Measurements from ENCODE around the gene ARAP2. TPM values are rescaled to one million over a fixed set of nuclear protein-coding genes. Genes with fewer than 3 reads are reported as not detected.

The ARAP2 gene
- total RNA-seq, 3 donors from 2014 or later (not counting 1 experiment from before 2014, with no cell fraction given), result 199 to 295 (median 270) TPM

- no peak for TF ChIP-seq CTCF (IDR thresholded peaks at IDR 0.05)
- no peaks in the 10 kb centered on the region for H3K27me3 Mint-ChIP-seq (ENCODE audit: low read depth in 2 of 2)
Measured at GRCh38 chr4:36054694-36055422, 189.5 kb downstream of the ARAP2 start.

GRCh38 chr4:36053930-36054329, 190.4 kb downstream of the ARAP2 start:
- H3K4me3 ChIP-seq (ENCODE audit: low read length), result no peak overlapping the region
- ATAC-seq (no peak), DNase-seq (no peak)
- no peak overlapping the region for H3K27ac ChIP-seq (ENCODE audit: low read length)
- no peak overlapping the region for H3K4me3 Mint-ChIP-seq
- no peaks in the 10 kb centered on the region for H3K9me3 Mint-ChIP-seq
- intact Hi-C loops (cut with micrococcal nuclease), result no loop called here
- no peaks in the 10 kb centered on the region for H3K9me3 ChIP-seq (ENCODE audit: control insufficient read depth, insufficient read depth, low read length)
- WGBS (ENCODE audit: insufficient coverage), result 98% methylated on average over 2 of the region's 2 CpGs
- TF ChIP-seq CTCF (IDR thresholded peaks at IDR 0.05), result no peak
- H3K27me3 ChIP-seq (ENCODE audit: control insufficient read depth, insufficient read depth, low read length), result no peaks in the 10 kb centered on the region
- no peaks in the 10 kb centered on the region for H3K4me1 ChIP-seq (ENCODE audit: control insufficient read depth, insufficient read depth, low read length)
- no peaks in the 10 kb centered on the region for H3K36me3 ChIP-seq (ENCODE audit: control insufficient read depth, insufficient read depth, low read length)
- no peak overlapping the region for H3K27ac Mint-ChIP-seq
- no peaks in the 10 kb centered on the region for H3K27me3 Mint-ChIP-seq (ENCODE audit: low read depth in 2 of 2)
- H3K4me1 Mint-ChIP-seq, result no peaks in the 10 kb centered on the region
- H3K36me3 Mint-ChIP-seq, result no peaks in the 10 kb centered on the region

More at GRCh38 chr4:36054694-36055422, 189.5 kb downstream of the ARAP2 start:
- WGBS (ENCODE audit: insufficient coverage), result 93% methylated on average over 4 of the region's 5 CpGs
- DNase-seq (no peak), ATAC-seq (no peak)
- H3K27ac Mint-ChIP-seq, result no peak overlapping the region
- no peak overlapping the region for H3K4me3 ChIP-seq (ENCODE audit: low read length)
- no peak overlapping the region for H3K4me3 Mint-ChIP-seq
- H3K27ac ChIP-seq (ENCODE audit: low read length), result no peak overlapping the region
- H3K36me3 Mint-ChIP-seq, result no peaks in the 10 kb centered on the region
- no peaks in the 10 kb centered on the region for H3K9me3 ChIP-seq (ENCODE audit: control insufficient read depth, insufficient read depth, low read length)
- no peaks in the 10 kb centered on the region for H3K36me3 ChIP-seq (ENCODE audit: control insufficient read depth, insufficient read depth, low read length)
- H3K4me1 ChIP-seq (ENCODE audit: control insufficient read depth, insufficient read depth, low read length), result no peaks in the 10 kb centered on the region
- intact Hi-C loops (cut with micrococcal nuclease), result no loop called here
- H3K27me3 ChIP-seq (ENCODE audit: control insufficient read depth, insufficient read depth, low read length), result no peaks in the 10 kb centered on the region
- no peaks in the 10 kb centered on the region for H3K9me3 Mint-ChIP-seq
- no peaks in the 10 kb centered on the region for H3K4me1 Mint-ChIP-seq

GRCh38 chr4:36051634-36052033, 192.7 kb downstream of the ARAP2 start:
- Mint-ChIP-seq H3K4me3 (no peak overlapping the region), H3K36me3 (no peaks in the 10 kb centered on the region), H3K27me3 (ENCODE audit: low read depth in 2 of 2) (no peaks in the 10 kb centered on the region), H3K4me1 (no peaks in the 10 kb centered on the region), H3K27ac (no peak overlapping the region), H3K9me3 (no peaks in the 10 kb centered on the region)
- no CpG with 5 or more reads among the region's 4 CpGs for WGBS (ENCODE audit: insufficient coverage)
- H3K4me1 ChIP-seq (ENCODE audit: control insufficient read depth, insufficient read depth, low read length), result no peaks in the 10 kb centered on the region
- H3K36me3 ChIP-seq (ENCODE audit: control insufficient read depth, insufficient read depth, low read length), result no peaks in the 10 kb centered on the region
- no peak overlapping the region for H3K4me3 ChIP-seq (ENCODE audit: low read length)
- H3K9me3 ChIP-seq (ENCODE audit: control insufficient read depth, insufficient read depth, low read length), result no peaks in the 10 kb centered on the region
- no peaks in the 10 kb centered on the region for H3K27me3 ChIP-seq (ENCODE audit: control insufficient read depth, insufficient read depth, low read length)
- DNase-seq, result no peak
- intact Hi-C loops (cut with micrococcal nuclease), result no loop called here
- H3K27ac ChIP-seq (ENCODE audit: low read length), result no peak overlapping the region
- ATAC-seq, result no peak
- TF ChIP-seq CTCF (IDR thresholded peaks at IDR 0.05), result no peak

GRCh38 chr4:36046026-36046425, 198.3 kb downstream of the ARAP2 start:
- Mint-ChIP-seq H3K36me3 (peaks cover 8% of the 10 kb centered on the region), H3K9me3 (no peaks in the 10 kb centered on the region), H3K4me1 (no peaks in the 10 kb centered on the region), H3K27me3 (ENCODE audit: low read depth in 2 of 2) (no peaks in the 10 kb centered on the region), H3K27ac (no peak overlapping the region), H3K4me3 (no peak overlapping the region)
- Histone ChIP-seq H3K27me3 (ENCODE audit: control insufficient read depth, insufficient read depth, low read length) (no peaks in the 10 kb centered on the region), H3K9me3 (ENCODE audit: control insufficient read depth, insufficient read depth, low read length) (no peaks in the 10 kb centered on the region), H3K4me1 (ENCODE audit: control insufficient read depth, insufficient read depth, low read length) (no peaks in the 10 kb centered on the region), H3K27ac (ENCODE audit: low read length) (no peak overlapping the region), H3K4me3 (ENCODE audit: low read length) (no peak overlapping the region), H3K36me3 (ENCODE audit: control insufficient read depth, insufficient read depth, low read length) (no peaks in the 10 kb centered on the region)
- intact Hi-C loops (cut with micrococcal nuclease), result no loop called here
- DNase-seq, result no peak
- TF ChIP-seq CTCF (IDR thresholded peaks at IDR 0.05), result no peak
- no peak for ATAC-seq

Measured in natural killer cell (primary cell).